NCI-H446 treated with DMSO at 0.1 percent for 48 hours (cell line): Measurements from ENCODE around the gene LONRF3.

Experiments
- DNase-seq: peaks from one replicate; lab custom pipeline; 2025; lab: John Stamatoyannopoulos, UW

LONRF3 gene

GRCh38 chrX:119036107-119037029 lies 62.0 kb downstream of the LONRF3 start:
- no peak for DNase-seq

DNA sequence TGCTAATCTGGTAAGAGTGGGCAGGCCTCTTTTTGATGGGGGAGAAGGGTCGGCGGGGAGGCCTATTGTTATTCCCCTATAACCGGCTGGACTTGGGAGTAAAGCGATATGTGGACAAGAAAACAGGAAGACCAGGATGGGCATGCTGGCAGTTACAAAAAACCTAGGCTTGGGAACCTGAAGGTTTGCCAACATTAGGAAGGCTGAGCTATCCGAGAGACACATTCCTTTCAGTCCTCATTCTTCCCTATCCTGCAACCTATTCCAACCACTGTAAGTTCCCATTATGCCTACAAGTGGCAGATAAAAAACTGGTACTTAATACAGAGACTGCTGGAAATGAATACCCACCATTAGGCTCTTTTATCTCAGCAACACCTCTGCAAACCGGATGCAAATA lies 66.0 kb downstream of the LONRF3 start:
- DNase-seq = no peak

DNA sequence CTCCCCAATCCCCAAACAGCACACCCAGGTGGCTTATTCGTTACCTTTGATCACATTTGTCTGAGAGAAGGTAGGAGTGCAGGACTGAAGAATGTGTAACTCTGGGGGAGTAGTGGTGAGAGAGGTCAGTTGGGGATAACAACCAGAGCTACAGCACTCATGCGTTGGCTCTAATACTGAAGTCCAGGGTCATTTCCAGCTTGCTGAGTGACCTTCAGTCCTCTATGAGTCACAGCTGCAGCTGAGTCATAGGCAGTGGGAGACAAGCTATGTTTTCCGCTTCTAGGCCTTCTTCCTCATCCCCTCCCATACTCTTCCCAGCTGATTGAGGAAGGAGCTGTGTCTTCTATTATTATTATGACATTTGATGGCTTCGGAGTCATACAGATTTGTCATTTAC lies 66.8 kb downstream of the LONRF3 start:
- DNase-seq = no peak

- no peak for DNase-seq
Measured at GRCh38 chrX:119042040-119042439, 67.6 kb downstream of the LONRF3 start.

GRCh38 chrX:119042996-119043395 lies 68.6 kb downstream of the LONRF3 start:
- DNase-seq = no peak

DNA sequence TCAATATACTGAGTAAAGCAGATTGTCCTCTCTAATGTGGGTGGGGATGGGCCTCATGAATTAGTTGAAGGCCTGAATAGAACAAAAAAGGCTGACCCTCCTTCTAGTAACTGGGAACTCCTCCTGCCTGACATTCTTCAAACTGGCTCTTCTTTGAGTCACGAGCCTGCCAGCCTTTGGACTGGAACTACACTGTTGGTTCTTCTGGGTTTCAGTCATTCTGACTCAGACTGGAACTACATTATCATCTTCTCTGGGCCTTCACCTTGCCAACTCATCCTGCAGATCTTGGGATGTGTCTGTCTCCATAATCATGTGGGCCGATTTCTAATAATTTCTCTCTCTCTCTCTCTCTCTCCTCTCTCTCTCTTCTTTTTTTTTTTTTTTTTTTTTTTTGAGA lies 71.5 kb downstream of the LONRF3 start:
- DNase-seq = no peak

GRCh38 chrX:119055687-119056086 lies 81.3 kb downstream of the LONRF3 start:
- no peak for DNase-seq

GRCh38 chrX:119062750-119063374 lies 88.4 kb downstream of the LONRF3 start:
- no peak for DNase-seq

GRCh38 chrX:119063428-119063827 lies 89.0 kb downstream of the LONRF3 start:
- DNase-seq = no peak

DNA sequence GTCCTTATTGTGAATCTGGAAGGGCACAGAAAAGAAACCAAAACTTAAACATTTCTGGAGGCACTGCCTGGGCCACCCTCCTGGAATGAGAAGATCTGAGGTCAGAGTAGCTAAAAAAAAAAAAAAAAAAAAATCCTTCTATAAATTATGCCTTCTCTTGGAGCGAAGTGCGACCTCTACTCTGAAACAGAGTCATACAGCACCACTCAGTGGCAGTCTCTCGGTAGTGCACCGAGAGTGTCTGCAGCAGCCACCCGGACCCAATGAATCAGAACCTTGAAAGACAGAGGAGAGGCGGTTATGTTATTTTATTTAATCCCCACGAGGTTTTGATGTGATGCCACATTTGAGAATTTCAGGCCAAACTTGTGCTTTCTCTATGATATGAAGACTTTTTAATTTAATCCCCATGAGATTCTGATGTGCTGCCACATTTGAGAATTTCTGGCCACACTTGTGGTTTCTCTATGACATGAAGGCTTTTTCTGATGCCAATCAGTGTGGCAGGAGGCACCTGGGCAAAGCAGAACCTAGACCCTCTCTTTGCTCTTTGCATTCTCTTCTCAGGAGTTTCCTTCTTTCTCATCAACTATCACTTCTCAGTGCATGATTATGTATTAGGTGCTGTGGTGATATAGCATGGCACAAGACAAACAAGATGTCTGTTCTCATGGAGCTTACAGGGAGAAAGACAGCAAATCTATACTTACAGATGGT lies 92.8 kb downstream of the LONRF3 start:
- DNase-seq = no peak
